ENCODE data around the gene CFAP100.

Gene CFAP100

DNA sequence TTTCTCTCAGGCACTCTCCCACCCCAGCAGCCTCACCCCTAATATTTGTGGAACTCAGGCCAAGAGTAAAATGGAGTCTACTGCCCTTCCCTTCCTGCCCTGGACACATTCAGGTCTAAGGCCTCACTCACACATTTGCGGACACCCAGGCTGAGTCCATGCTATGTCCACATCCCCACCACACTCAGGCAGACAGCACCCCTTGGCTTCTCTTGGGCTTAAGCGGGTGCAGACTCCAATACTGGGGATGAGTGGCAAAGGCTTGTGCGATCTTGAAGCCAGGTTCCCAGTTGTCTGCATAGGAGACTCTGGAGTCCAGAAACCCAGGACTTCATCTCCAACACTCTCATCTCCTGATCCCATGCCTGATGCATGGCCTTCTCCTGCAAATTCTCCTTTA, 17.5 kb upstream of the CFAP100 start:
- no peak for DNase-seq

DNA sequence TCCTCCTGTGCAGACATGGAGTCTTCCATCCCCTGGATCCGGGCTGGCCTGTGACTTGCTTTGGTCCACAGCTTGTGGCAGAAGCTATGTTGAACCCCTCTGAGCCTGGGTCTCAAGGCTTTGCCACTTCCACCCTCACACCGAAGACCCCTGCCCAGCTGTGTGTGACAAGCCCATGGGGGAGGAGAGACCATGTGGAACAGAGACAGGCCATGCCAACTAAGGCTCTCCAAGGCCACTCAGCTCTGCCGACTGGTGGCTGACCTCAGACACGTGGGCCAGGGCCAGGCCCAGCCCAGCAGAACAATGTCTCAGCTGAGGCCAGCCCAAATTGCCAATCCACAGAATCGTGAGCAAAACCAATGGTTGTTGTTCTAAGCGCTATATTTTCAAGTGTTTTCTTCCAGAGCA, 16.4 kb upstream of the CFAP100 start:
- DNase-seq, result no peak

DNA sequence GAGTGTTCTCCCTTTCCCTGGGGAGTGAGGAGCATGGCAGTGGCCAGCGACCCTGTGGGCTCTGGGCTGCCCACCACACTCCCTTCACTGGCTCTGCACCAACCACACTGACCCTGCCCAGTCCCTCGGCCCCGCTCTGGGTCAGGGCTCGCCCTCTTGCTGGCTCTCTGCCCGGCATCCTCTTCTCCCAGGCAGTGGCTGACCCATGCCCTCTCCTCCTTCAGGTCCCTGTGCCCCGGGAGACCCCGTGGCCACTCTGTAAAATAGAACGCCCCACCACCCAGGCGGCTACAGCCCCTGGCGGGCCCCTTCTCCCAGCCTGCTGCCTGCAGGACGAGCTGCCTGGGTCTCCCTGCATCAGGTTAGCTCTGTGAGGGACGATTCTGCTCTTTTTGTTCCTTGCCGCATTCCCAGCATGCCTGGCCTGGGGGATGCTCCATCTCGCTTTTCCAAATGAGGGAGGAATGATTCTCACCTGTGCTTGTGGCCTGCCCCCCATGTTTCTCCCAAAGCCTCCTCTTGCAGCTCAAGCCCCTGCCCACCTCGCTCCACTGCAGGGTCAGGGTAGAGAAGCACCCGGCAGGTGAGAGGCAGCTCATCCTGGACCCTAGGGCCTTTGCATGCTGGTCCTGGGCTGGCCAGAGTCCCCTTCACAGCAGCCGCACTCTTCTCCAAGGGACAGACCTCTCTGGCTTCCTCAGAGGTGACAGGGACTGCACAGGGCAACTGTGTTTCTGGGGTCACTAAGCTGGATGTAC, 14.5 kb upstream of the CFAP100 start:
- DNase-seq, result no peak

DNA sequence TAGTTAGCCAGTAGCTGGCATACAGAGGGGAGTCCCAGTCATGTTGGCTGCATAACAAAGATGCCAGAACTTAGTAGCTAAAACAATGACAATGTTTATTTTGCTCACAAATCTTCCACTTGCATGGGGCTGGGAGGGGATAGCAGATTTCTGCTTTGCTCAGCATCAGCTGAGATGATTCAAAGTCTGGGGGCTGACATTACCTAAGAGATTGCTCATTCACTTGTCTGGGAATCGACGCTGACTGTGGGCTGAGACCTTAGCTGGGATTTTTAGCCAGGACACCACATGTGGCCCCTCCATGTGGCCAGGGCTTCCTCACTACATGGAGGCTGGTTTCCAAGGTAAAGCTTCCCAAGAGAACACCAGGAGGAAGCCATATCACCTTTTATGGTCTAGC, 12.7 kb upstream of the CFAP100 start:
- no peak for DNase-seq

- DNase-seq, result peak; percentile 5
Observed at GRCh38 chr3:126389112-126389793, 5.5 kb upstream of the CFAP100 start.

- no peak for DNase-seq
Observed at GRCh38 chr3:126389794-126390146, 4.9 kb upstream of the CFAP100 start.

- no peak for DNase-seq
Observed at GRCh38 chr3:126390201-126390600, 4.5 kb upstream of the CFAP100 start.

GRCh38 chr3:126390751-126391150, 4.0 kb upstream of the CFAP100 start:
- DNase-seq, result no peak

DNA sequence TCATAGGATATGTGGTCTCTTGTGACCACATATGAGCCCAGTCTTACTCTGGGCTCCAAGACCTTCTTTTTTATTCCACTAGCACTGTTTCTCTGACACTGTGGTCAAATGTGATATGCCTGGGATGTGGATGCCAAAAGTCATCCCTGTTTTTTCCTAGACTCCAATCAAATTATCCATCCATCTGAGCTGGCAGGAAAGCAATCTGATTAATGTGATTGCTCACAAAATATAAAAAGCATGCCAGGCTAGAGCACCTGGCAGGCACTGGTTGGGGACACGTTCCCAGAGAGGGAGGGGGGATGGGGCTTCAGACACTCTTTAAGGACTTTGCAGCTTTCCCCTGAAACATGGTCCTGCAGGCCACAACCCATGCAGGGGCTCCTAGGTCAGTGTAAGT, 3.1 kb upstream of the CFAP100 start:
- no peak for DNase-seq

GRCh38 chr3:126392246-126392645, 2.5 kb upstream of the CFAP100 start:
- no peak for DNase-seq

GRCh38 chr3:126393563-126393962, 1.1 kb upstream of the CFAP100 start:
- no peak for DNase-seq

DNA sequence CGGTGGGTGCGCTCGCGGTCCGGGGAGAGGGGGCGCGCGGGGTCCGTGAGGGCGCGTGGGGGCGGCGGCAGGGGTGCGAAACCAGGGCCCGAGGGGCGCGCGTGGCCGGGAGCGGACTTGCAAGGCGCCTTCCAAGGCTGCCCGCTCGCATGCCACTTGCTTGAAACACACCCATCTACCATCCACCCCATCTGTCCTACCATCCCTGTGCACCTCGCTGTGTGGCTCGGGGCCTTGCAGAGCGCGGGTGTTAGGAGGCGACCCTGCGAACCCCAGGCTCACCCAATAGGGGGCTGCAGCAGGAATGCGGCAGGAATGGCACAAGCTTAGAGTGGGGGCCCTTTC, 240 bp downstream of the CFAP100 start:
- DNase-seq, result no peak

DNA sequence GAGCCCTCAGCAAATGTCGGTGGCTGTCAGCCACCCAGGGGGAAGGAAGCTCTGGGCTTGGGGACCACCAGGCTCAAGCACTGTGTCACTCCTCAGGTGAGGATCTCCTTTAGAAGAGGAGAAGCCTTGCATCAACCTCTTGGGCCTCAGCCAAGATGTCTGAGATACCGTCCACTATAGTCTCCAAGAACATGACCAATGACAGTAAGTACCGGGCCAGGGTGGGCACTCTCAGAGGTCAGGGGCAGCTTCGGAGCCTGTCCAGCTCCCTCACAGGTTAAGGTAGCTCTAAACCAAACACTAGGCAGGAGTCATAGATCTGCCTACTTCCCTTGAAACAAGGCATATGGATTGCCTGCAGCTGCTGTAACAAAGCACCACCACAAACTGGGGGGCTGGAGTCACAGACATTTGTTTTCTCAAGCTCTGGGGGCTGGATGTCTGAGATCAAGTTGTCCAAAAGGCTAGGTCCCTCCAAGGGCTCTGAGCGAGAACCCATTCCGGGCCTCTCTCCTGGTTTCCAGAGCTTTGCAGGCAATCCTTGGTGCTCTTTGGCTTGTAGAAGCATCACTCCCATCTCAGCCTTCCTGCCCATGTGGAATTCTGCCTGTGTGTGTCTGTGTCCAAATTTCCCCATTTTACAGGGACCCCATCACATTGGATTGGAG, 1.3 kb downstream of the CFAP100 start:
- no peak for DNase-seq

- DNase-seq, result no peak
Observed at GRCh38 chr3:126396536-126396935, 1.8 kb downstream of the CFAP100 start.

GRCh38 chr3:126397610-126398422, 3.1 kb downstream of the CFAP100 start:
- no peak for DNase-seq

- no peak for DNase-seq
Observed at GRCh38 chr3:126398423-126399350, 4.0 kb downstream of the CFAP100 start.

DNA sequence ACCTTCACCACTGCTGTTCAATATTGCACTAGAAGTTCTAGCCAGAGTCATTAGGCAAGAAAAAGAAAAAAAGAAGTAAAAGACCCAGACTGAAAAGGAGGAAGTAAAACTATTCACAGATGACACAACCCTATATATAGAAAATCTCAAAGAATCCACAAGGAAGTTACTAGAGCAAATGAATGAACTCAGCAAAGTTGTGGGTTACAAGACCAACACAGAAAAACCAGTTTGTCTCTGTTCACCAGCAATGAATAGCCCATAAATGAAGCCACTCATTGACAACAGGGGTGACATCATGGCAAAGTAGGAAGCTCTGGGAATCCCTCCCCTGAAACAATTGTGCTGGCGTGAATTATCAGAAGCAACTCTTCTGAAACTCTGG, 4.6 kb downstream of the CFAP100 start:
- no peak for DNase-seq

DNA sequence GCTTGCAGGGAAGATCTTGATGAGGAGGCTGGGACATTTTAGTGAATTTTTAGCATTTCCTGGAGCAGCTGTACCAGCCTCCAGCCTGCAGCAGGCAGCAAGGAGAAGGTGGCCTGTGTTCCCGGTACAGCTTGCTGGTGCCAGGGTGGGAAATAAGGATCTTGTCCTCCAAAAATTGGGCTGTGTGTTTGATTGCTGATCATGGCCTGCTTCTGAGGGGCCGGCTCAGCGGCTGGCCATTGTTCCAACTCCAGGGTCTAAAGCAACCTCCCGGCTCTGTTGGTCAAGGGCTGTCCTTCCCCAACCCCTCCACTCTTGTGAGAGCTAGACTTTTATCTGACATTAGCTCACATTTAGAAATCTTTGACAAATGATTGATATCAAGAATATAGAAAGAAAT, 5.0 kb downstream of the CFAP100 start:
- no peak for DNase-seq

- no peak for DNase-seq
Observed at GRCh38 chr3:126401611-126402160, 7.0 kb downstream of the CFAP100 start.

DNA sequence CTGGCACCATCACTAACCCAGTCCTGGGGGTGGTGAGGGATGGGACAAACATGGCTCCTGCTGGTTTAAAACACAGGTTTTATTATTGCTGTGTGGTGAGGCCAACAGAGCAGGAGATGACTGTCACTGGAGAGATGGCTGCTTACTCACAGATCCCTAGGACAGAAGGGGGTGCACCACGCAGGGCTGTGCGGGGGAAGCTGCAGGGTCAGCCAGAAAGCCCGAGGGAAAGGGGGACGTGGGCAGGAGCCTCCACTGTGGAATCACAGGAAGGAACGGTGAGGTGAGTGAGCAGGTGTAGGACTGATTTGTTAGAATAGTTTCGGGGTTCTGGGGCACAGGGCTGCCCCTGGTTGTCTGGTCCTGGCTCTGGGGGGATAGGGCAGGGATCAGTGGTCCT, 7.5 kb downstream of the CFAP100 start:
- no peak for DNase-seq

DNA sequence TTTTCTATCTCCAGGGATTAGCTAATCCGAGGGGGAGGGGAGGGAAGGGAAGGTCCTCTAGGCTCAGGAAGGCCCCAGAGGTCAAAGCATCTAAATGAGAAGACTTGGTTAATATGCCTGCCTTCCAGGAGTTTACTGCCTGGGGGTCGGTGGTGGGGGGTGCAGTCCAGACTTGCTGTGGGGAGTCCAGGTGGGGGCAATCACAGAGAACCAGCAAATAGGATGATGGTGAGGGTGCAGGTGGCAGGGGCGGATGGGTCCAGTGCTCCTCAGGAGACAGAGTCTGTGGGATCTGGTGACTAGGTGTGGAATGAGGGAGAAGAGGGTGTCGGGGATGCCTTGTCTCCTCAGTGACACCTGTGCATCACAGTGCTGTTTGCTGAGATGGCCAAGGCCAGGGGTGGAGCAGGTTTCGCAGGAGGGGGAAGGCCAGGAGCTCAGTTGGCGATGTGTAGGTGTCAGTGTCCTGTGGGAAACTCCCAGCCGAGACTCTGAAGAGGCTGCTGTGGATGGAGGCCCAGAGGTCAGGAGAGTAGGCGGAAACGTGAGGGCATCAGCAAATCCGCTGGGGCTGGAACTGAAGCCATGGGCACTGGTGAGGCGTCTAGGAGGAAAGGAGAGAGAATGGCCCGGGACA, 8.1 kb downstream of the CFAP100 start:
- DNase-seq, result no peak

Data from DMS79 treated with DMSO at 0.1 percent for 48 hours (cell line).